GM23338 (cell line): ENCODE data around the gene NRCAM.

Experiments
- CREB1 ChIP-seq: fragments of 250-450 bp; sonication (Bioruptor Pico); IDR thresholded peaks from 2 replicates; pipeline ENCODE4 v1.5.0; 2020; ENCODE audit warnings: low read depth, mild to moderate bottlenecking, moderate library complexity
- EZH2 ChIP-seq: fragments of 200-600 bp; sonication (generic); IDR thresholded peaks from one replicate; pipeline ENCODE4 v1.8.0; 2017; ENCODE audit warnings: antibody characterized with exemption, mild to moderate bottlenecking, low read depth; ENCODE audit not compliant: unreplicated experiment
- JUNB ChIP-seq: IDR thresholded peaks from one replicate; pipeline ENCODE4 v1.6.1; 2016; ENCODE audit warnings: antibody characterized with exemption; ENCODE audit not compliant: unreplicated experiment
- POLR2AphosphoS5 ChIP-seq: IDR thresholded peaks from 2 replicates; pipeline ENCODE4 v1.6.1; 2016; ENCODE audit warnings: antibody characterized with exemption, low read depth
- ZNF331 ChIP-seq: fragments of 250-450 bp; sonication (Bioruptor Pico); IDR thresholded peaks from 2 replicates; pipeline ENCODE4 v1.5.0; 2020; ENCODE audit warnings: low read depth, mild to moderate bottlenecking, moderate library complexity
- TF ChIP-seq, protein P1 (sequence below), 2 experiments: fragments of 200-600 bp in 1 of 2; sonication (generic) in 1 of 2; conservative IDR thresholded peaks; 2 replicates each; pipeline versions ENCODE4 v1.5.1 to v1.6.1; 2016 to 2017; ENCODE audit warnings: antibody characterized with exemption in 2 of 2, low read depth in 2 of 2, mild to moderate bottlenecking in 2 of 2, moderate library complexity in 1 of 2
- TF ChIP-seq, protein P2 (sequence below): IDR thresholded peaks from one replicate; pipeline ENCODE4 v1.6.1; 2018; ENCODE audit warnings: antibody characterized with exemption; ENCODE audit not compliant: unreplicated experiment

GRCh38 chr7:108331971-108332370, 124.3 kb downstream of the NRCAM start:
- TF ChIP-seq, protein P1, sequence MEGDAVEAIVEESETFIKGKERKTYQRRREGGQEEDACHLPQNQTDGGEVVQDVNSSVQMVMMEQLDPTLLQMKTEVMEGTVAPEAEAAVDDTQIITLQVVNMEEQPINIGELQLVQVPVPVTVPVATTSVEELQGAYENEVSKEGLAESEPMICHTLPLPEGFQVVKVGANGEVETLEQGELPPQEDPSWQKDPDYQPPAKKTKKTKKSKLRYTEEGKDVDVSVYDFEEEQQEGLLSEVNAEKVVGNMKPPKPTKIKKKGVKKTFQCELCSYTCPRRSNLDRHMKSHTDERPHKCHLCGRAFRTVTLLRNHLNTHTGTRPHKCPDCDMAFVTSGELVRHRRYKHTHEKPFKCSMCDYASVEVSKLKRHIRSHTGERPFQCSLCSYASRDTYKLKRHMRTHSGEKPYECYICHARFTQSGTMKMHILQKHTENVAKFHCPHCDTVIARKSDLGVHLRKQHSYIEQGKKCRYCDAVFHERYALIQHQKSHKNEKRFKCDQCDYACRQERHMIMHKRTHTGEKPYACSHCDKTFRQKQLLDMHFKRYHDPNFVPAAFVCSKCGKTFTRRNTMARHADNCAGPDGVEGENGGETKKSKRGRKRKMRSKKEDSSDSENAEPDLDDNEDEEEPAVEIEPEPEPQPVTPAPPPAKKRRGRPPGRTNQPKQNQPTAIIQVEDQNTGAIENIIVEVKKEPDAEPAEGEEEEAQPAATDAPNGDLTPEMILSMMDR (conservative IDR thresholded peaks at IDR 0.05; ENCODE audit: low read depth in 2 of 2), result no peak
- TF ChIP-seq, protein P2, sequence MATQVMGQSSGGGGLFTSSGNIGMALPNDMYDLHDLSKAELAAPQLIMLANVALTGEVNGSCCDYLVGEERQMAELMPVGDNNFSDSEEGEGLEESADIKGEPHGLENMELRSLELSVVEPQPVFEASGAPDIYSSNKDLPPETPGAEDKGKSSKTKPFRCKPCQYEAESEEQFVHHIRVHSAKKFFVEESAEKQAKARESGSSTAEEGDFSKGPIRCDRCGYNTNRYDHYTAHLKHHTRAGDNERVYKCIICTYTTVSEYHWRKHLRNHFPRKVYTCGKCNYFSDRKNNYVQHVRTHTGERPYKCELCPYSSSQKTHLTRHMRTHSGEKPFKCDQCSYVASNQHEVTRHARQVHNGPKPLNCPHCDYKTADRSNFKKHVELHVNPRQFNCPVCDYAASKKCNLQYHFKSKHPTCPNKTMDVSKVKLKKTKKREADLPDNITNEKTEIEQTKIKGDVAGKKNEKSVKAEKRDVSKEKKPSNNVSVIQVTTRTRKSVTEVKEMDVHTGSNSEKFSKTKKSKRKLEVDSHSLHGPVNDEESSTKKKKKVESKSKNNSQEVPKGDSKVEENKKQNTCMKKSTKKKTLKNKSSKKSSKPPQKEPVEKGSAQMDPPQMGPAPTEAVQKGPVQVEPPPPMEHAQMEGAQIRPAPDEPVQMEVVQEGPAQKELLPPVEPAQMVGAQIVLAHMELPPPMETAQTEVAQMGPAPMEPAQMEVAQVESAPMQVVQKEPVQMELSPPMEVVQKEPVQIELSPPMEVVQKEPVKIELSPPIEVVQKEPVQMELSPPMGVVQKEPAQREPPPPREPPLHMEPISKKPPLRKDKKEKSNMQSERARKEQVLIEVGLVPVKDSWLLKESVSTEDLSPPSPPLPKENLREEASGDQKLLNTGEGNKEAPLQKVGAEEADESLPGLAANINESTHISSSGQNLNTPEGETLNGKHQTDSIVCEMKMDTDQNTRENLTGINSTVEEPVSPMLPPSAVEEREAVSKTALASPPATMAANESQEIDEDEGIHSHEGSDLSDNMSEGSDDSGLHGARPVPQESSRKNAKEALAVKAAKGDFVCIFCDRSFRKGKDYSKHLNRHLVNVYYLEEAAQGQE, result no peak
- no peak for TF ChIP-seq CREB1 (CRISPR knock-in tag)
- TF ChIP-seq JUNB, result no peak
- no peak for TF ChIP-seq ZNF331
- no peak for TF ChIP-seq EZH2
- no peak for TF ChIP-seq POLR2AphosphoS5
